Measurements from ENCODE around the gene EZR.

GRCh38 chr6:158791274-158791855 is 27.8 kb downstream of the EZR start:
- TF ChIP-seq CTCF (IDR thresholded peaks at IDR 0.05) = no peak
- no peak for TF ChIP-seq POLR2A (IDR thresholded peaks at IDR 0.05)

Data from tibial nerve (tissue), 3 donors.